ENCODE results near the gene CRYGA.
"Not testable (repeated sequence)": the region's sequence is repeated elsewhere in the genome, so short reads cannot be mapped to it uniquely, and the experiment has no call there.

CRYGA gene

GRCh38 chr2:208164951-208165755 is 1.8 kb upstream of the CRYGA start:
- no peak for DNase-seq

- DNase-seq: no peak
Observed at GRCh38 chr2:208156439-208156838, 7.0 kb downstream of the CRYGA start.

DNA sequence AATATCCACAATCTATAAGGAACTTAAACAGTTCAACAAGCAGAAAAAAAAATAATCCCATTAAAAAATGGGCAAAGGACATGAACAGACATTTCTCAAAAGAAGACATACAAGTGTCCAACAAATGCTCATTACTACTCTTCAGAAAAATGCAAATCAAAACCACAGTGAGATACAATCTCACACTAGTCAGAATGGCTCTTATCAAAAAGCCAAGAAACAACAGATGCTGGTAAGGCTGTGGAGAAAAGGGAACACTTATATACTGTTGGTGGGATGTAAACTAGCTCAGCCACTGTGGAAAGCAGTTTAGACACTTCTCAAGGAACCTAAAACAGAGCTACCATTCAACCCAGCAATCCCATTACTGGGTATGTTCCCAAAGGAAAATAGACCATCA is 10.2 kb downstream of the CRYGA start:
- DNase-seq: no peak

DNA sequence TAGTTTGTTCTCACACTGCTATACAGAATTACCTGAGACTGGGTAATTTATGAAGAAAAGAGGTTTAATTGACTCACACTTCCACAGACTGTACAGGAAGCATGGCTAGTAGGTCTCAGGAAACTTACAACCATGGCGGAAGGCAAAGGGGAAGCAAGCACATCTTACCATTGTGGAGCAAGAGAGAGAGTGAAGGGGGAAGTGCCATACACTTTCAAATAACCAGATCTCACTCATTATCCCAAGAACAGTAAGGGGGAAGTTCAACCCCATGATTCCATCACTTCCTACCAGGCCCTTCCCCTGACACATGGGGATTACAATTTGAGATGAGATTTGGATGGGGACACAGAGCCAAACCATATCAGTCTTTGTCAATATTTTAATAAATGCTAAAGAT is 12.4 kb downstream of the CRYGA start:
- no peak for DNase-seq

DNA sequence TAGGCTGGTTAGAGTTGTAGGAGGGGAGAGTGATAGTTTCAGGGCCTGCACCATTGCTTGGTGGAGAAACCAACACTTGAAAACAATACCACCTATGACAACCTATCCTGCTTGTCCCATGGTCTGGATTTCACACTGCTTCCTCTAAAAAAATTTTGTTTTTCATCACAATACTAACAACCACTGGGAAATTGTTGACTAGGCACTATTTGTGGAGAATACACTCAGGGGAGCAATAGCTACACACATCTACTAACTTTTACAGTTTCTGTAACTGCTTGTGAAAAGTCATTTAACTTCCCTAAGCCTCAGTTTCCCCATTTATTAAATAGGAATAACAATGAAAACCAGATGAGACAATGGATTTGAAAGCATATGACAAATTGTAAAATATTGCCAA is 13.3 kb downstream of the CRYGA start:
- DNase-seq: no peak

GRCh38 chr2:208148803-208149202 is 14.6 kb downstream of the CRYGA start:
- no peak for DNase-seq

DNA sequence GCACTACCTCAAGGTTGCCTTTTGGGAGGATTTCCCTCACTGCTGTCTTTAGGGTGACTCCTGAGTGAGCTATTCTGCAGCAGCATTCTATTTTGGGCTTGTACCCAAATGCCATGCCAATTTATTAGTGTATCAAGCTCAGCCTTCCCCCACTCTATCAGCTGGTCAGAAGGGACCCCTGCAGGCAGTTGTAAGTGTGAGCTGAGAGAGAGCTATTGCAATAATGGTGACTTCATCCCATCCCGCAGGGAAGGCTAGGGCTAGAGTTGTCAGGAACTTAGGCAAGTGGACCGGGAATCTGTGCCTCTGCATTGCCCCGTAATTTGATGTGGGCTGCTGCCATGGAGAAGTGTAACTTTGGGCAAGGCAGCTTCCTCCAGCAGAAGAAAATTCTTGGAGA is 15.6 kb downstream of the CRYGA start:
- no peak for DNase-seq

DNA sequence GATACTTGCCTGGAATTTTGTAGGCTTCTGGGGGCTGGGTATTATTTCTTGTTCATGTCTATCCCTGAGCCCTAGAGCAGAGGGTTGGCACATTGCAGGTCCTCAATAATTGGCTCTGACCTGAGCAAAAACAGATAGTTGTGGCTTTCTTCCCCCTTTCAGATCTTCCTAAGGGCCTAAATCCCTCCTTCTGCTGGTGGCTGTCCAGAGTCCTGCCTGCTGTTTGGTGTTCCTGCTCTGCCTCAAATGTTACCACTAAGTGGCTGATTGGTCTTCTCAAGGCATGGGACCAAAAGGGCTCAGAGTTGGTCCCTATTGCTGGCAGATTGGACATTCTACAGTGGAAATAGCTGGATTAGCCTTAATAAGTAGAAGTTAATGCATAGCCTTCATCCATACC is 16.4 kb downstream of the CRYGA start:
- DNase-seq: no peak

GRCh38 chr2:208146006-208146405 is 17.4 kb downstream of the CRYGA start, which contains the start of gene CRYGB:
CRYGB (minus strand) TSS chr2:208146158; CDS start chr2:208146120, 38 bp downstream.
- no peak for DNase-seq

DNA sequence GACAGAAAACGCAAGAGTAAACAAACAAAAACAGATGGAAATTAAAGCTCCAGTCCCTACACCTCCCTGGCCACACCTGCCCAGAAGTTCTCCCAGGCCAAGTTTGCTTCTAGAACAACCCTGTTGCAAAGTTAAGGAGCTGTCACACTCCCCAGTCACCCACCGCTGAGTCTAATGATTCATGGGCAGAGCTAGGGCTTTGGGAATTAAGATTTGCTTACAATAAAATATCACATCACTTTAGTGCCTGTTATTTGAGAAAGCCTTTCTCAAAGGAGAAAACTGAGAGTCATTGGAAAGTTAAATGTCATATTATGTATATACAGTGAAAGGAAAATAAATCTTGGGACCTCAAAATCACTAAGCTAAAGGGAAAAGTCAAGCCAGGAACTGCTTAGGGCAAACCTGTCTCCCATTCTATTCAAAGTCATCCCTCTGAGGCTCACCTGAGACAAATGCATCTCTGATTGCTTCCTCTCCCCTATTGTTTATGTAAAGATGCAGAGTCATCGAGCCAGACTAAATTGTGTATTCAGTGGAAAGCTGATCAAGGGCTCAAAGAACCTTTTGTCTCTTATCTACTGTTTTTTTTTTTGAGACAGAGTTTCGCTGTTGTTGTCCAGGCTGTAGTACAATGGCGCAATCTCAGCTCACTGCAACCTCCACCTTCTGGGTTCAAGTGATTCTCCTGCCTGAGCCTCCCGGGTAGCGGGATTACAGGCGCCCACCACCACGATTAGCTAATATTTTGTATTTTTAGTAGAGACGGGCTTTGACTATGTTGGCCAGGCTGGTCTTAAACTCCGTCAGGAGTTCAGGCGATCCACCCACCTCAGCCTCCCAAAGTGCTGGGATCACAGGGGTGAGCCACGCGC is 20.2 kb downstream of the CRYGA start:
- DNase-seq: no peak

GRCh38 chr2:208142240-208142924 is 21.0 kb downstream of the CRYGA start:
- DNase-seq: no peak

DNA sequence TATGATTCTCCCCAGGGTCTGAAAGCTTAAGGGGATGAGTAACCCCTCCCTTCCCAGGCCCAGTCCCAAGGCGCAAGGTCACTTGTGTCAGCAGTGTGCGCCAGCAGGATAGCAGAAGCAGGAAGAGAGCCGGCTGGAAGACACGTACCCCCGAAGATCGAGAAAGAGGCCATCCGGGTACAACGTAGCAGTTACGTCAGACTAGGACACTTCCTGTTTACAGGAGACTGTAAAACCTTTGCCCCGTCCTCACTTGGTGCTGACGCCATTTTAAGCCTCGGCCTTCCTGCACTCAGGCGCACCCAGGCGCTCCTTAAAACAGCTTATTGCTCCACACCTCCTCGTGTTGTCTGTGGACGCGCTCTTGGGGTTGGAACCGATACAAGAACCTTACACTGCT is 23.9 kb downstream of the CRYGA start:
- no peak for DNase-seq

DNA sequence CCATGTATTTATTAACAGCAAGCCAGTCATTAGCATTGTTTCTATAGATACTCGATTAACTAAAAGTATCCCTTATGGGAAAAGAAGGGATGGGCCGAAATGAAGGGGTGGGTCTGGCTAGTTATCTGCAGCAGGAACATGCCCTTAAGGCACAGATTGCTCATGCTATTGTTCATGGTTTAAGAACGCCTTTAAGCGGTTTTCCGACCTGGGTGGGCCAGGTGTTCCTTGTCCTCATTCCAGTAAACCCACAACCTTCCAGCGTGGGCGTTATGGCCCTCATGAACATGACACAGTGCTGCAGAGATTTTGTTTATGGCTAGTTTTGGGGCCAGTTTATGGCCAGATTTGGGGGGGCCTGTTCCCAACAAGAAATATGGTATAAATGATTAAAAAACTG is 25.1 kb downstream of the CRYGA start:
- not testable (repeated sequence) for DNase-seq

DNA sequence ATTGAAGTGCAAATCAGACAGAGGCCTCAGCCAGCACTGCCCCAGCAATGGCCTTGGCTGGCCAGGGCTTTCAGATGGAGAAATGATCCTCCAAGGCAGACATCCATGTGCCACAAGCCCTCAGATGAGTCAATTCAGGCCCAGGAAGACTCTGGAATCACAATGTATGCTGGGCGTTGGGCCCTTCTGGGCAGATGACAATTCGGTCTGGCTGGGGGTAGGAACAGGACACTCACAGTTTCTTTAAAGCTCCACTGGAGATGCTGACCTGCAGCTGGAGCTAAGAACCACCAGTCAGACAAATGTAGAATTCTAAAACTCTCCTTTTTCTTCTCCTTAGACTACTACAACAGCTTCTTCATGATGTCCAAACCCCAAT is 26.7 kb downstream of the CRYGA start:
- DNase-seq: no peak

- DNase-seq: no peak
Observed at GRCh38 chr2:208135794-208136715, 27.3 kb downstream of the CRYGA start.

- peak in 1 of 2 donors; percentile 9 for DNase-seq
Observed at GRCh38 chr2:208134928-208135586, 28.3 kb downstream of the CRYGA start.

GRCh38 chr2:208130712-208131110 is 32.7 kb downstream of the CRYGA start:
- no peak for DNase-seq

DNA sequence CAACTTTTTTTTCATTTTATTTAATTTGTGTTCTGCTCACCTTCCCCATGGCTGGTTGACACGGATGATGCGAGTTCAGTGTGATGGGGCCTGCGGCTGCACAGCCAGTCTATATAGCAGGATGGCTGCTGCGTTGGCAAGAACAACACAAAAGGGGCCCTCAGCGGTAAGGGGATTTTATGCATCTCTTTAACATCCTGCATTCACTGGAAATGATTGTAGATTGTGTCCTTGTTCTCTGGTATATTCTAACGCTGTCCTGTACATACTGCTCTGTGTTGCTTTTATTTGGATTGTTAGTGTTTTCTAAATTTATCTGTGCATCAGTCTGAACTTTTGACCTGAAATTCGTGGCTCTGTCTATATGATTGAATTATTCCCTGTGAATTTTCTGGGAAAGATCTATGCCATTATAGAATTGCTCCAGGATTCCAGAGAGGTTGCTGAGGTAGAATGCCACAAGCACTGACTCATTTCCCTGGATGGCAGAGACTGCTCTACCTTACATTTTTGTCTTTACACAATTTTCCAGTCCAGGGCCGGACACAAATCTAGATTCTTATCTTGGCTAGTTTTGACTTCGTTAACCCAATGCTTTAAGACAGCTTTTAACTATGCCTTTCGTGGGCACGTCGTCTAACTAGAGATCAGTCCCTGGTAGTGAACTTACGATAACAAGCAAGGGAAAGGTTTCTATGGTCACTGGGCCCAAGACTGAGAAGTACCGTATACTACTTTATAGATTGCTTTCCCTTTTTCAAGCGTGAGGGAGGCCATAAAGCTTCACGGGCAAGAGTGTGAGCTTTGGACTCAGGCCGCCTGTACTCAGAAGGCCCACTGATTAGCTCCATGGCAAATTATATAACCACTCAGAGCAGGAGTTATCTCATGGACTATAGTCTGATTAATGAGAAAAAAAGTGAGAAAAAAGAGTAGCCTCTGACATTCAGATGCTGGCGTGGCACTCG is 33.4 kb downstream of the CRYGA start, which contains the start of gene CRYGC:
TSS of gene CRYGC (minus strand) at position 85 of the 968 bp plus-strand sequence. CDS start at position 49, 36 bp downstream.
- no peak for DNase-seq

DNA sequence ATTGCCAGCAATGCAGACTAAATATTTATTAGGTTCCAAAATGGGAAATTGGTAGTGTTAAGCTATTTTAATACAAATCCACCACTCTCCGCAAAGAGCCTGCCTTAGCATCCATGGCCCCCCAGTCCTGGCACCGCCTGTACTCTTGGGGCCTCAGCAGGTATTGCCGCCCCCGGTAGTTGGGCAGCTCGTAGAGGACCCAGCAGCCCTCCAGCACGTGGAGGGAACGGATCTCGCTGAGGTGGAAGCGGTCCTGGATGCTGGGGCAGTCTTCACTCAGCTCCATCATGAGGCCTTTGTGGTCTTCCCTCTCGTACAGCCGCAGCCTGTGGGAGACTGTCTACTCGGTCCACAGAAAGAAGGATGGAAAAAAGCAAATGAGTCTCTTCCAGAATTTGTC is 35.3 kb downstream of the CRYGA start:
- DNase-seq: no peak

DNA sequence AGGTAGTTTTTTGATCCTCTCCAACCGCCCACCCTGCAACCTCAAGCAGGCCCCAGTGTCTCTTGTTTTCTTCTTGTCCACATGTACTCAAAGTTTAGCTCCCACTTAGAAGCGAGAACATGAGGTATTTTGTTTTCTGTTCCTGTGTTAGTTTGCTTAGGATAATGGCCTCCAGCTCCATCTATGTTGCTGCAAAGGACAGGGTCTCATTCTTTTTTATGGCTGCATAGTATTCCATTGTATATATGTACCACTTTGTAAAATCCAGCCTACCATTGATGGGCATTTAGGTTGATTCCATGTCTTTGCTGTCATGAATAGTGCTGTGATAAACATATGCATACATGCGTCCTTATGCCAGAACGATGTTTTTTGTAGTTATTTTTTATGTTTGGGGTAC is 36.3 kb downstream of the CRYGA start:
- no peak for DNase-seq

All from bone marrow (tissue), 2 donors.